ENCODE results near the gene MEGF8. TPM values are rescaled to one million over a fixed set of nuclear protein-coding genes. Genes with fewer than 3 reads are reported as not detected.

Gene MEGF8
- total and polyA plus RNA-seq, 2 of the 8 experiments (the other 6 are each of a cell fraction or from before 2014, with no cell fraction given): 13.0 to 23.7 TPM

DNA sequence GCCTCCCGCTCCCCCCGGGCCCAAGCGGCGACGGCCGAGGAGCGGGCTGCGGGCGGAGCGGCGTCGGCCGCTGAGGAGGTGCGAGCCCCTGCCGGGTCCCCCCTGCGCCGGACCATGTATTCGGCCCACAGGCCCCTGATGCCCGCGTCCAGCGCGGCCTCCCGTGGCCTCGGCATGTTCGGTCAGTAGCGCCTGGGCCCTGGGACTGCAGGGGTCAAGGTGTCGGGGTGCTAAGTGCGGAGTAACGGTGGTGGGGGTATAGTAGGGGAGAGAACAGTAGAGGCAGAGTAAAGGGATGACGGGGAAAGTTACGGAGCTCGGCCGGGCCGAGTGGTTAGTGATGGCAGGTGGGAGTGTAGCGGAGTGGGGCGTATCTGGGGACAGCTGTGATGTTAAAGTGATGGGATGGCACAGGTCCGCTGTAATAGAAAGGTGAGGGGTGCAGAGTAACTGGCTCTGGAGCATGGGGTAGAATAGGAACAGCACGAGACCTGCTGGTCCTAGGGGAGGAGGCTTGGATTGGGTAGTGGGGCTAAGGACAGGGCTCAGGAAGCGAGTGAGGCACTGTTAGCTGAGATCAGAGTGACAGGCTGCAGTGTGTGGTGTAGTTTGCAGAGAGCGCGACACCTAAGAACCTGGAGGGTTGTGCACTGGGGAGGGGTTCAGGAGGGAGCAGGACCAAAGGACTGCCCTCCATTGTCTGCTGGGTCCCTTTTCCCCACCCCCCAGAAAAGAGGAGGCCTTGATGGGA lies 40.7 kb upstream of the MEGF8 start:
- H3K27me3 ChIP-seq (replicated peaks in 1 of 4; ENCODE audit: control insufficient read depth in 3 of 4, extremely low read depth in 1 of 4, insufficient read depth in 3 of 4, low read length in 3 of 4): no peaks in the 10 kb centered on the region
- H3K23me2 ChIP-seq (ENCODE audit: low read depth, low read length): peaks cover 30% of the 10 kb centered on the region
- H4K5ac ChIP-seq (ENCODE audit: insufficient read length, low read depth, low read length): no peak overlapping the region
- H3K18ac ChIP-seq (ENCODE audit: extremely low read depth, low read length): peak overlapping the region; percentile 24
- H3K36me3 ChIP-seq (ENCODE audit: control insufficient read depth in 2 of 4, insufficient read depth in 4 of 4, low read length in 3 of 4): peaks cover 13 to 28% (median 25%) of the 10 kb centered on the region in 4 experiments; a peak in 7 of 8 replicates
- FAIRE-seq (no peak), DNase-seq (ENCODE audit: low read depth in 1 of 2, low spot score in 2 of 2) (peak in 1 of 2 experiments; percentile 57)
- no peak overlapping the region for H4K8ac ChIP-seq (ENCODE audit: extremely low read depth, insufficient read depth, low read length)
- H3K27ac ChIP-seq (ENCODE audit: low read depth, low read length): no peak overlapping the region
- H4K91ac ChIP-seq (replicated peaks; ENCODE audit: insufficient read length, low read length): peak overlapping the region; percentile 48
- no peak overlapping the region for H3K4ac ChIP-seq (replicated peaks; ENCODE audit: insufficient read length, low read depth, low read length)
- TF ChIP-seq, protein P1, sequence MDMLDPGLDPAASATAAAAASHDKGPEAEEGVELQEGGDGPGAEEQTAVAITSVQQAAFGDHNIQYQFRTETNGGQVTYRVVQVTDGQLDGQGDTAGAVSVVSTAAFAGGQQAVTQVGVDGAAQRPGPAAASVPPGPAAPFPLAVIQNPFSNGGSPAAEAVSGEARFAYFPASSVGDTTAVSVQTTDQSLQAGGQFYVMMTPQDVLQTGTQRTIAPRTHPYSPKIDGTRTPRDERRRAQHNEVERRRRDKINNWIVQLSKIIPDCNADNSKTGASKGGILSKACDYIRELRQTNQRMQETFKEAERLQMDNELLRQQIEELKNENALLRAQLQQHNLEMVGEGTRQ (IDR thresholded peaks at IDR 0.05; ENCODE audit: low read length): no peak
- no peak for TF ChIP-seq KDM5A (IDR thresholded peaks at IDR 0.05; ENCODE audit: low read length)
- TF ChIP-seq ASH2L (IDR thresholded peaks at IDR 0.05; ENCODE audit: low read length): peak; percentile 54
- no peak for TF ChIP-seq TBP (IDR thresholded peaks at IDR 0.05; ENCODE audit: low read depth, low read length)
- TF ChIP-seq, protein P2, sequence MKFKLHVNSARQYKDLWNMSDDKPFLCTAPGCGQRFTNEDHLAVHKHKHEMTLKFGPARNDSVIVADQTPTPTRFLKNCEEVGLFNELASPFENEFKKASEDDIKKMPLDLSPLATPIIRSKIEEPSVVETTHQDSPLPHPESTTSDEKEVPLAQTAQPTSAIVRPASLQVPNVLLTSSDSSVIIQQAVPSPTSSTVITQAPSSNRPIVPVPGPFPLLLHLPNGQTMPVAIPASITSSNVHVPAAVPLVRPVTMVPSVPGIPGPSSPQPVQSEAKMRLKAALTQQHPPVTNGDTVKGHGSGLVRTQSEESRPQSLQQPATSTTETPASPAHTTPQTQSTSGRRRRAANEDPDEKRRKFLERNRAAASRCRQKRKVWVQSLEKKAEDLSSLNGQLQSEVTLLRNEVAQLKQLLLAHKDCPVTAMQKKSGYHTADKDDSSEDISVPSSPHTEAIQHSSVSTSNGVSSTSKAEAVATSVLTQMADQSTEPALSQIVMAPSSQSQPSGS (IDR thresholded peaks at IDR 0.05; ENCODE audit: low read length): no peak
- peak; percentile 22 for TF ChIP-seq KDM4A (IDR thresholded peaks at IDR 0.05; ENCODE audit: low read depth, low read length, severe bottlenecking)
- no peak overlapping the region for H2AK5ac ChIP-seq (ENCODE audit: low read depth, low read length)
- H2BK20ac ChIP-seq (ENCODE audit: low read length): no peak overlapping the region
- WGBS, 2 experiments (ENCODE audit: extremely low coverage in 1 of 2, insufficient coverage in 1 of 2, insufficient read length in 1 of 2, insufficient replicate concordance in 2 of 2, low coverage in 1 of 2, low lambda C conversion rate in 2 of 2, missing lambda C conversion rate in 1 of 2): 7% methylated on average over 40 of the region's 41 CpGs; no CpG with 5 or more reads in 1 of the 2 experiments
- peaks cover 9 to 37% (median 27%) of the 10 kb centered on the region in 4 experiments for H3K4me1 ChIP-seq (replicated peaks in 1 of 4; ENCODE audit: control insufficient read depth in 3 of 4, insufficient read depth in 4 of 4, low read length in 3 of 4)
- no peak overlapping the region for H3K23ac ChIP-seq (ENCODE audit: insufficient read length)
- no peak overlapping the region for H3K56ac ChIP-seq (replicated peaks; ENCODE audit: insufficient read length, low read depth, low read length)
- H3K79me1 ChIP-seq (ENCODE audit: low read depth, low read length): peaks cover 26% of the 10 kb centered on the region
- H4K20me1 ChIP-seq (replicated peaks in 1 of 2; ENCODE audit: control insufficient read depth in 1 of 2, insufficient read depth in 2 of 2, low read length in 2 of 2): peaks cover 3 to 15% of the 10 kb centered on the region in 2 experiments
- H3K79me2 ChIP-seq (ENCODE audit: control insufficient read depth in 1 of 2, insufficient read depth in 2 of 2, low read length in 2 of 2): peaks cover 0 to 22% of the 10 kb centered on the region in 2 experiments; a peak in 2 of 4 replicates
- no peak overlapping the region for H2BK120ac ChIP-seq (replicated peaks; ENCODE audit: low read depth, low read length)
- H3K4me3 ChIP-seq (ENCODE audit: extremely low read depth in 1 of 4, insufficient read depth in 2 of 4, low read depth in 3 of 4, low read length in 4 of 4): peak overlapping the region; percentile 53 to 88 (median 58)
- peak overlapping the region in 1 of 4 experiments; percentile 60; a peak in 3 of 7 replicates for H3K9ac ChIP-seq (replicated peaks in 1 of 4; ENCODE audit: extremely low read depth in 1 of 4, low read depth in 3 of 4, low read length in 3 of 4)
- peak overlapping the region; percentile 78 to 97 for H3K4me2 ChIP-seq (ENCODE audit: insufficient read depth in 1 of 2, low read depth in 2 of 2, low read length in 2 of 2)
- CTCF ChIA-PET (ENCODE audit: partially characterized antibody): interaction anchor here (0.8 to 6.6 kb wide), 4 partner anchors 9 to 267 kb away, joined by 3 to 41 read pairs (median 4); no protein-coding TSS in a partner anchor
- H2BK5ac ChIP-seq (ENCODE audit: low read depth, low read length): 0 out of 2 replicates have a peak overlapping the region, but pooled peaks have one; percentile 21
- no peak overlapping the region for H3K14ac ChIP-seq (ENCODE audit: insufficient read length)
- no peak overlapping the region; the same call in 1 of the 2 replicates for H2BK12ac ChIP-seq (ENCODE audit: low read depth, low read length)
- no peaks in the 10 kb centered on the region for H3K9me3 ChIP-seq (ENCODE audit: insufficient read depth in 2 of 2, low read depth in 1 of 2, low read length in 1 of 2)
- no peak overlapping the region for H2AFZ ChIP-seq (ENCODE audit: low read length)
- POLR2A ChIA-PET (ENCODE audit: partially characterized antibody): interaction anchor here (0.9 to 4.3 kb wide), 7 partner anchors 10 to 40 kb away, joined by 3 to 20 read pairs (median 3); no protein-coding TSS in a partner anchor
- H2BK15ac ChIP-seq (ENCODE audit: low read length): 0 out of 2 replicates have a peak overlapping the region, but pooled peaks have one; percentile 29
